Activated naive CD4-positive, alpha-beta T cell treated with anti-CD3 and anti-CD28 coated beads, Interleukin-2, amount 50 U/mL, for 24 hours (primary cell): Measurements from ENCODE around the gene NEURL1B.
"Not testable (repeated sequence)": the region's sequence is repeated elsewhere in the genome, so short reads cannot be mapped to it uniquely, and the experiment has no call there.

Experiments
- H3K27ac Mint-ChIP-seq: one replicate; pipeline ENCODE4 v1.8.0; 2021; ENCODE audit warnings: mild to moderate bottlenecking, mixed read lengths
- H3K27me3 Mint-ChIP-seq: one replicate; pipeline ENCODE4 v1.8.0; 2021; ENCODE audit warnings: mixed read lengths
- H3K36me3 Mint-ChIP-seq: one replicate; pipeline ENCODE4 v1.8.0; 2021; ENCODE audit warnings: mixed read lengths
- H3K4me1 Mint-ChIP-seq: one replicate; pipeline ENCODE4 v1.8.0; 2021; ENCODE audit warnings: mixed read lengths
- H3K4me3 Mint-ChIP-seq: one replicate; pipeline ENCODE4 v1.8.0; 2021; ENCODE audit warnings: mild to moderate bottlenecking, mixed read lengths
- H3K9me3 Mint-ChIP-seq: one replicate; pipeline ENCODE4 v1.8.0; 2021; ENCODE audit warnings: mixed read lengths

Gene NEURL1B

GRCh38 chr5:172699999-172700364 lies 58.9 kb downstream of the NEURL1B start:
- H3K36me3 Mint-ChIP-seq = peaks cover 2% of the 10 kb centered on the region
- H3K27me3 Mint-ChIP-seq = peaks cover 5% of the 10 kb centered on the region
- no peak overlapping the region for H3K4me3 Mint-ChIP-seq
- no peaks in the 10 kb centered on the region for H3K9me3 Mint-ChIP-seq
- no peak overlapping the region for H3K27ac Mint-ChIP-seq
- peaks cover 20% of the 10 kb centered on the region for H3K4me1 Mint-ChIP-seq

GRCh38 chr5:172700365-172701290 lies 59.6 kb downstream of the NEURL1B start:
- Mint-ChIP-seq H3K27ac (no peak overlapping the region), H3K27me3 (peaks cover 5% of the 10 kb centered on the region), H3K36me3 (peaks cover 2% of the 10 kb centered on the region), H3K9me3 (no peaks in the 10 kb centered on the region), H3K4me1 (peaks cover 20% of the 10 kb centered on the region), H3K4me3 (no peak overlapping the region)

- no peak overlapping the region for H3K4me3 Mint-ChIP-seq
- peaks cover 20% of the 10 kb centered on the region for H3K4me1 Mint-ChIP-seq
- no peak overlapping the region for H3K27ac Mint-ChIP-seq
- H3K9me3 Mint-ChIP-seq = no peaks in the 10 kb centered on the region
- H3K36me3 Mint-ChIP-seq = peaks cover 2% of the 10 kb centered on the region
- H3K27me3 Mint-ChIP-seq = peaks cover 5% of the 10 kb centered on the region
Observed at GRCh38 chr5:172701291-172701656, 60.2 kb downstream of the NEURL1B start.

GRCh38 chr5:172703952-172704351 lies 62.9 kb downstream of the NEURL1B start:
- Mint-ChIP-seq H3K4me1 (peaks cover 6% of the 10 kb centered on the region), H3K27ac (no peak overlapping the region), H3K27me3 (peaks cover 10% of the 10 kb centered on the region), H3K9me3 (no peaks in the 10 kb centered on the region), H3K4me3 (no peak overlapping the region), H3K36me3 (peaks cover 2% of the 10 kb centered on the region)

GRCh38 chr5:172705576-172706084 lies 64.6 kb downstream of the NEURL1B start:
- Mint-ChIP-seq H3K27me3 (peaks cover 10% of the 10 kb centered on the region), H3K9me3 (no peaks in the 10 kb centered on the region), H3K4me1 (peaks cover 6% of the 10 kb centered on the region), H3K4me3 (no peak overlapping the region), H3K36me3 (peaks cover 2% of the 10 kb centered on the region), H3K27ac (no peak overlapping the region)

- peaks cover 2% of the 10 kb centered on the region for H3K36me3 Mint-ChIP-seq
- H3K4me1 Mint-ChIP-seq = no peaks in the 10 kb centered on the region
- no peaks in the 10 kb centered on the region for H3K9me3 Mint-ChIP-seq
- H3K4me3 Mint-ChIP-seq = no peak overlapping the region
- H3K27ac Mint-ChIP-seq = no peak overlapping the region
- peaks cover 9% of the 10 kb centered on the region for H3K27me3 Mint-ChIP-seq
Observed at GRCh38 chr5:172706796-172707195, 65.7 kb downstream of the NEURL1B start.

GRCh38 chr5:172707285-172708182 lies 66.5 kb downstream of the NEURL1B start:
- H3K4me1 Mint-ChIP-seq = no peaks in the 10 kb centered on the region
- no peaks in the 10 kb centered on the region for H3K9me3 Mint-ChIP-seq
- H3K27ac Mint-ChIP-seq = peak overlapping the region; percentile 44
- H3K4me3 Mint-ChIP-seq = no peak overlapping the region
- H3K36me3 Mint-ChIP-seq = peaks cover 2% of the 10 kb centered on the region
- peaks cover 9% of the 10 kb centered on the region for H3K27me3 Mint-ChIP-seq

- Mint-ChIP-seq H3K4me1 (no peaks in the 10 kb centered on the region), H3K36me3 (peaks cover 2% of the 10 kb centered on the region), H3K27ac (no peak overlapping the region), H3K9me3 (no peaks in the 10 kb centered on the region), H3K27me3 (peaks cover 9% of the 10 kb centered on the region), H3K4me3 (no peak overlapping the region)
Observed at GRCh38 chr5:172708183-172708505, 67.1 kb downstream of the NEURL1B start.

- no peak overlapping the region for H3K4me3 Mint-ChIP-seq
- H3K9me3 Mint-ChIP-seq = no peaks in the 10 kb centered on the region
- H3K36me3 Mint-ChIP-seq = no peaks in the 10 kb centered on the region
- H3K27me3 Mint-ChIP-seq = peaks cover 6% of the 10 kb centered on the region
- H3K4me1 Mint-ChIP-seq = no peaks in the 10 kb centered on the region
- no peak overlapping the region for H3K27ac Mint-ChIP-seq
Observed at GRCh38 chr5:172710676-172711075, 69.6 kb downstream of the NEURL1B start.

GRCh38 chr5:172711321-172711861 lies 70.3 kb downstream of the NEURL1B start:
- not testable (repeated sequence) for H3K4me3 Mint-ChIP-seq, H3K4me1 Mint-ChIP-seq, H3K27me3 Mint-ChIP-seq, H3K9me3 Mint-ChIP-seq, H3K36me3 Mint-ChIP-seq, H3K27ac Mint-ChIP-seq

GRCh38 chr5:172712610-172713009 lies 71.5 kb downstream of the NEURL1B start:
- H3K9me3 Mint-ChIP-seq = no peaks in the 10 kb centered on the region
- no peaks in the 10 kb centered on the region for H3K36me3 Mint-ChIP-seq
- peaks cover 2% of the 10 kb centered on the region for H3K27me3 Mint-ChIP-seq
- H3K27ac Mint-ChIP-seq = no peak overlapping the region
- H3K4me3 Mint-ChIP-seq = no peak overlapping the region
- no peaks in the 10 kb centered on the region for H3K4me1 Mint-ChIP-seq

- no peaks in the 10 kb centered on the region for H3K4me1 Mint-ChIP-seq
- peaks cover 2% of the 10 kb centered on the region for H3K27me3 Mint-ChIP-seq
- no peak overlapping the region for H3K27ac Mint-ChIP-seq
- no peak overlapping the region for H3K4me3 Mint-ChIP-seq
- H3K9me3 Mint-ChIP-seq = no peaks in the 10 kb centered on the region
- no peaks in the 10 kb centered on the region for H3K36me3 Mint-ChIP-seq
Observed at GRCh38 chr5:172713113-172713808, 72.2 kb downstream of the NEURL1B start.

- Mint-ChIP-seq H3K4me1 (no peaks in the 10 kb centered on the region), H3K4me3 (no peak overlapping the region), H3K27ac (no peak overlapping the region), H3K9me3 (no peaks in the 10 kb centered on the region), H3K36me3 (no peaks in the 10 kb centered on the region), H3K27me3 (peaks cover 2% of the 10 kb centered on the region)
Observed at GRCh38 chr5:172713809-172714490, 72.9 kb downstream of the NEURL1B start.

GRCh38 chr5:172714491-172715420 lies 73.7 kb downstream of the NEURL1B start:
- Mint-ChIP-seq H3K4me1 (no peaks in the 10 kb centered on the region), H3K36me3 (no peaks in the 10 kb centered on the region), H3K4me3 (no peak overlapping the region), H3K27ac (no peak overlapping the region), H3K27me3 (peaks cover 2% of the 10 kb centered on the region), H3K9me3 (no peaks in the 10 kb centered on the region)
